ENCODE data around the gene ARFIP2.
"Not testable (repeated sequence)": the region's sequence is repeated elsewhere in the genome, so short reads cannot be mapped to it uniquely, and the experiment has no call there.

The ARFIP2 gene

DNA sequence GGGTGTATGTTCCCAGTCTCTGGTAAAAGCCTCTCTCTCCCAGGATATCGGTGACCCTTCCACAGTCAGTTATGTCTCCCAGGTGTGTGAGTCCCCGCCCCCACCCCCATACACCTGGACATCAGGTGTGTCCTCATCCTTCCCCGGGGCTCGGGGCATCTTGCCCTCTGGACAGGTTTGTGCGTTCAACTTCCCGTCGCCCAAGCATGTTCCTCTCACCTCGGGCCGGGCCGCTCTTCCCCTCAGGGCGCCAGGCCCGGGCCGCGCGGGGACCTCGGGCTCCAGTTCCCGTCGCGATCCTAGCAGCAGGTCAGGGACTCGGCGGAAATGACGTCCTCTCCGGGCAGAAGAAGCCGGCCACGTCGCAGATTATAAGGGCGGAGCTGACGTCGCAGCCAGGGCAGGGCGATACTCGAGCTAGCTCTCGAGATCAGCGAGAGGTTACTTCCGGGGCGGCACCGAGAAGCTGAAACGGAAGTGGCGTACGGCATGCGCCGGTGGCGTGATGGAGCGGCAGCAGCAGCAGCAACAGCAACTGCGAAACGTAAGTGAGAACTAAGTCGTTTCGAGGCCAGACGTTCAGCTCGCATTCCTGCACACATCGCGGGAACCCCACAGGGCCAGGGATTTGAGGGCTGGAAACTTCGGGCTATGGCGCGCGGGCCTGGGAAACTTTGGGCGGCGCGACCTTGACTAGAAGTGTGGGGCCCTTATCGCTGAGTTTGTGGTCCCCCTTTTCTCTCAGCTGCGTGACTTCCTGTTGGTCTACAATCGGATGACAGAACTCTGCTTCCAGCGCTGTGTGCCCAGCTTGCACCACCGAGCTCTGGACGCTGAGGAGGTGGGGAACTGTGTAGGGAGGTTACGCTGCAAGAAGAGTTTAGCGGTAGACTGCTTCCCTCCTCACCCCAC is at the start of gene ARFIP2, which contains the start of gene TIMM10B:
TSS of gene ARFIP2 (minus strand) at position 320 of the 912 bp plus-strand sequence. CDS start 910 bp downstream, outside the sequence.
TSS of gene TIMM10B (plus strand) at position 490 of the 912 bp plus-strand sequence. CDS start at position 506, 16 bp downstream.
- peak; percentile 98 for DNase-seq (ENCODE audit: low spot score)

DNA sequence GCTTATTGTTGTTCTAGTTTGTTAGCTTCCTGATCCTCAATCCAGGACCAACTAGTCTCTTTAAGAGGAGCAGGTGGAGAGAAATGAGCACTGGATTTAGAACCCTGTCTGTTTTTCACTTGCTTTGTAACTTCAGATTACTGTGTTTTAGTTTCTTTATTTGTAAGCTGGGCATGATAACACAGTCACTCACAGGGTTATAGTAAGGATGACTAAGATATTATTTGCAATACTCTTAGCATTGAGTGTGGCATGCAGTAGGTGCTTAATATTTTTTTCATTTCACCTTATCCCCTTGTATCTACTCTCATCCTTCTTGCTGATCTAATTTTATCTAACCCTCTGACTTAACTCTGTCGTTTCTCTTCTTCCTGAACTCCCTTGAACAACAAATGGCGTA is 49.7 kb upstream of the ARFIP2 start:
- no peak for DNase-seq (ENCODE audit: low spot score)

GRCh38 chr11:6529266-6529665 is 48.1 kb upstream of the ARFIP2 start:
- DNase-seq (ENCODE audit: low spot score): no peak

DNA sequence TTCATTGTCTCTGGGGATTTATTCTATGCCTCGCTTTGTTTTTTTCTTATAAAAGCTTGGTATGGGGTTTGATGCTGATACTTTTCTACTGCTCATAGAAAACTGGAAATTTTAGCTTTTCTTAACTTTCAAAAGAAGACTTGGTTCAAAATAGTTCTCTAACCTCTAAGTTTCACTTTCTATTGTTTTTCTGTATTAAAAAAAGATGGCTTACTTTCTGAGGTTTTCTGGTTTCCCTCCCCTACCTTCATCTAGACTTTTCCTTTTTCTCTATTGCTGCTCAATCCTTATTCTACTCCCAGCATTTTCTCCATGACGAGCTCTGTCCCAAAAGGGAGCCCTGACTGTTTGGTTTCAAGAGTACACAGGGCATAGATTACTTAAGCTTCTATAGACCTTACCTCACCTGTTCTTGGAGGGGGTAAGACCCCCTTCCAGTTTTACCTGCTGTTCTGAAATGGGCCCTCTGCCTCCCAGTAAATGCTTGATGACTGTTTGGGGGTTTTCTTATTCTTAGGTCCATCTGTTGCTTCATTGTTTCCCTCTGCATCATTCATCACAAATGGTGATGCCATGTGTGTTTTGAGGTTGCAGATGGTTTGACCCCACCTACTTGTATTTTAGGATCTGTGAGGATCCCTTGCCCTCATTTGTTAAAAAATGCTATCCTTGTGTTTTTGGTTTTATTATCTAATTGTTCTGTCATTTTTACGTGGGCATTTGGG is 45.4 kb upstream of the ARFIP2 start:
- DNase-seq (ENCODE audit: low spot score): no peak

- no peak for DNase-seq (ENCODE audit: low spot score)
These were observed 42.1 kb upstream of the ARFIP2 start for GRCh38 chr11:6523253-6523652.

GRCh38 chr11:6521946-6522345 is 40.8 kb upstream of the ARFIP2 start:
- DNase-seq (ENCODE audit: low spot score): not testable (repeated sequence)

GRCh38 chr11:6520265-6520664 is 39.1 kb upstream of the ARFIP2 start:
- DNase-seq (ENCODE audit: low spot score): no peak

- DNase-seq (ENCODE audit: low spot score): no peak
These were observed 35.7 kb upstream of the ARFIP2 start for GRCh38 chr11:6516865-6517264.

GRCh38 chr11:6505577-6506240 is 24.6 kb upstream of the ARFIP2 start:
- DNase-seq (ENCODE audit: low spot score): peak; percentile 62

DNA sequence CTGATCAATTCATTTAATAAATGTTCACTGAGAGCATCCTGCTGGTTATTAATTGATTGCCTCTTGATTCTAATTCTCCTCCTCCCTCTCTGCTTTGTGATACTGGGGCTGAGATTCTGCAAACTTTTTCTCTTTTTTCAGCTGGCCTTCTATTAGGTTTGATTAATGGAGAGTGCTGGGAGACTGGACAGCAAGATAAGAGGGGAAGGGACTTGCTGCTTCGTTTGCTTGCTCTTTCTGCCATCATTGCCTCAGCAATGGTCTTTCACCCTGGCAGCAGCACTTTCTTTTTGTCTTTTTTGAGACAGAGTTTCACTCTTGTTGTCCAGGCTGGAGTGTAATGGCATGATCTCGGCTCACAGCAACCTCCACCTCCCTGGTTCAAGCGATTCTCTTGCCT is 23.0 kb upstream of the ARFIP2 start:
- no peak for DNase-seq (ENCODE audit: low spot score)

GRCh38 chr11:6502382-6502781 is 21.3 kb upstream of the ARFIP2 start:
- no peak for DNase-seq (ENCODE audit: low spot score)

DNA sequence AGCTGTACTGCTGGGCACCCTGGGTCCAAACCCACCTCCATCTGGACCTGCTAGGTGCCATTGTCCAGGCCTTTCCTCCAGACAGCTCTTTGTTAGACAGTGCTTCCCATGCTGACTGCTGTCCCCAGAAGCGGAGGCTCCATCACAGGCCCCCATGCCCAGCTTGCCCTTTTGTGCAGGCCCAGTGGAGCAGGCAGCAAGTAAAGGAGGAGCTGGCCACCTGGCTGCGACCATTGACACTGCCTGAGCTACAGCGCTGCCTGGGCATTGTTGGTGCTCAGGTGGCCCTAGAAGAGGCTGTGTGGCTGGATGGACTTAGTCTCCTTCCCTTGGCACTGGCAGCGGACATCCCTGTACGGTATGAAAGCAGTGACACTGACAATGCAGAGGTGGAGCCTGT is 17.4 kb upstream of the ARFIP2 start:
- no peak for DNase-seq (ENCODE audit: low spot score)

GRCh38 chr11:6498121-6498520 is 17.0 kb upstream of the ARFIP2 start:
- no peak for DNase-seq (ENCODE audit: low spot score)

GRCh38 chr11:6497069-6497839 is 16.1 kb upstream of the ARFIP2 start, which contains the start of gene DNHD1:
Gene DNHD1 (plus strand): TSS chr11:6497280. CDS start chr11:6498216, 936 bp downstream.
- DNase-seq (ENCODE audit: low spot score): no peak

GRCh38 chr11:6489306-6489705 is 8.2 kb upstream of the ARFIP2 start:
- DNase-seq (ENCODE audit: low spot score): no peak

DNA sequence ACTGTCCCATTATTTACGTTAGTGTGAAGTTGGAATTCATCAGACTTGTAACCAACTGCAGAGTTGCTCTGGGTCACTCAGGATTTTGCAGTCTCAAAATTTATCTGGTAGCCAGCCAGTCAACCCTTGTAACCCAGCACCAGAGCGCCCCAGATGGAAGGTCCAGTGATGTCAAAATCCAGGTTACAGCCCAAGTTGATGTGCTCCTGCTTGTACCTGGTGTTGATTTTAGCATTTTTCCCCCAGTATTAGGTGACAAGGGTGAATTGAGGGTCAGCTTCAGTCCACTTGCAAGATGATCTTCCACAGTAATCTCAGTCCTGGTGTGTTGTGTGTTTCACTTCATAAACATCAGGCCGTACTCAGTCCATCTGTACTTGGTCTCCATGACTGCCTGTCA is 7.7 kb upstream of the ARFIP2 start:
- DNase-seq (ENCODE audit: low spot score): no peak

GRCh38 chr11:6488342-6488741 is 7.2 kb upstream of the ARFIP2 start:
- no peak for DNase-seq (ENCODE audit: low spot score)

DNA sequence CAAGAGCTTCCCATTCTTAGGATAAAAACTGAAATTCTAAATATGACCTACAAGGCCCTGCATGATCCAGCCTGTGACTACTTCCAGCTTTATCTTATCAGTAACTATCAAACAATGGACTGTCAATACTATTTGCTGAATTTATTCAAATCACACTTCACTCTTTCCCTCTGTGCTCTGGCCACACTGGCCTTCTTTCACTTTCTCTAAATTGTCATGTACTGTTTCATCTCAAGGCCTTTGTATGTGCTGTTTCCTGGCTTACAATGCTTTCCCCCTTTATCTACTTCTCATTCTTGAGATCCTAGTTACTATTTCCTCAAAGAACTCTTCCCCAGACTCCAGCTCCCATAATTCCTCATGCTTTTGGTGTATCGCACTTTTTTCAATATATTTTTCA is 5.8 kb upstream of the ARFIP2 start:
- no peak for DNase-seq (ENCODE audit: low spot score)

DNA sequence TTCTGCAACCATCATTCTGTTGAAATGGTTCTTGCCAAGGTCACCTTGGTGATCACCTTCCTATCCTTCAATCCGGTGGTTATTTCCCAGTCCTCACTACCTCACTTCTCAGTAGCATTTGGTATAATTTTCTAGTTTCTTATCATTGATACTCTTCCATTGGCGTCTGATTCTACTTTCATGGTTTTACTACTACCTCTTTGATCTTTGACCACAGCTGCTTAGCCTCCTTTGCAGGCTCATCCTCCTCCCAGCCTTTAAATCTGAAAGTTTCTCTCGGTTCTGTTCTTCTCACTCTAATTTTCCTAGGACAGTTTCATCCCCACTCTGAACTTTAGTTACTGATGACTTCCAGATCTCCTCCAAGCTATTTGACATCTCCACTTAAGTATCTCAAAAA is 5.1 kb upstream of the ARFIP2 start:
- DNase-seq (ENCODE audit: low spot score): no peak

- DNase-seq (ENCODE audit: low spot score): no peak
These were observed 4.5 kb upstream of the ARFIP2 start for GRCh38 chr11:6485661-6486060.

GRCh38 chr11:6483015-6483414 is 1.9 kb upstream of the ARFIP2 start:
- DNase-seq (ENCODE audit: low spot score): no peak

- no peak for DNase-seq (ENCODE audit: low spot score)
These were observed 1.3 kb upstream of the ARFIP2 start for GRCh38 chr11:6482441-6482840.
